ENCODE measurements around the gene NAA25. TPM values are rescaled to one million over a fixed set of nuclear protein-coding genes. Genes with fewer than 3 reads are reported as not detected.
"Not testable (repeated sequence)": the region's sequence is repeated elsewhere in the genome, so short reads cannot be mapped to it uniquely, and the experiment has no call there.

NAA25 gene
- polyA plus RNA-seq, 1 of the 3 experiments (the other 2 are of a cell fraction), result 4.4 TPM

- peaks cover 57% of the 10 kb centered on the region for H4K20me1 ChIP-seq (ENCODE audit: insufficient read depth)
- H3K27ac ChIP-seq (ENCODE audit: low read depth in 2 of 2, low read length in 1 of 2), result no peak overlapping the region
- TF ChIP-seq YY1 (IDR thresholded peaks at IDR 0.05; ENCODE audit: low read depth) (no peak), MXI1 (IDR thresholded peaks at IDR 0.05; ENCODE audit: low read depth, low read length) (no peak), JUND (IDR thresholded peaks at IDR 0.05) (no peak), USF1 (IDR thresholded peaks at IDR 0.05; ENCODE audit: borderline replicate concordance, low read depth) (no peak), NFIC (IDR thresholded peaks at IDR 0.05; ENCODE audit: borderline replicate concordance) (no peak), RXRA (IDR thresholded peaks at IDR 0.05; ENCODE audit: borderline replicate concordance, low read depth) (no peak), REST (IDR thresholded peaks at IDR 0.05; ENCODE audit: low read depth, low read length) (no peak)
- no peak for DNase-seq
- ChIA-PET POLR2A (no interaction called here), CTCF (no interaction called here)
- peaks cover 0 to 6% of the 10 kb centered on the region in 2 experiments; a peak in 1 of 4 replicates for H3K4me1 ChIP-seq (ENCODE audit: control insufficient read depth in 1 of 2, insufficient read depth in 2 of 2, low read depth in 1 of 2, low read length in 1 of 2)
- H3F3A ChIP-seq (replicated peaks; ENCODE audit: insufficient read depth), result peaks cover 5% of the 10 kb centered on the region
- no peaks in the 10 kb centered on the region for H3K9me2 ChIP-seq
- H3K36me3 ChIP-seq (replicated peaks in 1 of 2; ENCODE audit: control insufficient read depth in 1 of 2, insufficient read depth in 2 of 2, low read length in 1 of 2), result peaks cover 9 to 40% of the 10 kb centered on the region in 2 experiments
- H3K9me3 ChIP-seq, result no peaks in the 10 kb centered on the region
- H3K4me2 ChIP-seq, result no peak overlapping the region
- peaks cover 99% of the 10 kb centered on the region for H3K79me2 ChIP-seq (ENCODE audit: insufficient read depth)
- 97% methylated on average over 8 of the region's 8 CpGs for WGBS (ENCODE audit: low lambda C conversion rate)
- H2AFZ ChIP-seq (ENCODE audit: low read depth), result no peak overlapping the region
- no peak overlapping the region for H3K4me3 ChIP-seq (ENCODE audit: low read depth in 2 of 2, low read length in 1 of 2)
- H3K9ac ChIP-seq, result no peak overlapping the region
- H3K27me3 ChIP-seq (ENCODE audit: insufficient read depth), result no peaks in the 10 kb centered on the region
Measured at GRCh38 chr12:112103758-112104503, 4.7 kb downstream of the NAA25 start.

- Histone ChIP-seq H3K79me2 (ENCODE audit: insufficient read depth) (peaks cover 99% of the 10 kb centered on the region), H4K20me1 (ENCODE audit: insufficient read depth) (peaks cover 57% of the 10 kb centered on the region), H3K36me3 (replicated peaks in 1 of 2; ENCODE audit: control insufficient read depth in 1 of 2, insufficient read depth in 2 of 2, low read length in 1 of 2) (peaks cover 11 to 46% of the 10 kb centered on the region in 2 experiments)
- H3K4me2 ChIP-seq; H3K27me3 ChIP-seq (ENCODE audit: insufficient read depth); CTCF ChIA-PET; H3K9me2 ChIP-seq; H3K27ac ChIP-seq (ENCODE audit: low read depth in 2 of 2, low read length in 1 of 2); H2AFZ ChIP-seq (ENCODE audit: low read depth); DNase-seq; H3K4me3 ChIP-seq (ENCODE audit: low read depth in 2 of 2, low read length in 1 of 2); H3K4me1 ChIP-seq (ENCODE audit: control insufficient read depth in 1 of 2, insufficient read depth in 2 of 2, low read depth in 1 of 2, low read length in 1 of 2); POLR2A ChIA-PET; H3F3A ChIP-seq (replicated peaks; ENCODE audit: insufficient read depth); H3K9me3 ChIP-seq; H3K9ac ChIP-seq: not testable (repeated sequence)
- WGBS (ENCODE audit: low lambda C conversion rate), result 97% methylated on average over 19 of the region's 19 CpGs
Measured at GRCh38 chr12:112102746-112103145, 5.8 kb downstream of the NAA25 start.

All from SK-N-SH (cell line).